Neural progenitor cell (in vitro differentiated cells): ENCODE measurements around the gene FAM83E.

Experiments
- CTCF ChIP-seq: fragments of 200-600 bp; sonication (generic); IDR thresholded peaks from 2 replicates; pipeline ENCODE4 v1.5.1; 2017; ENCODE audit warnings: antibody characterized with exemption, mild to moderate bottlenecking
- EZH2 ChIP-seq: fragments of 200-600 bp; sonication (generic); IDR thresholded peaks from 2 replicates; pipeline ENCODE4 v1.6.1; 2017; ENCODE audit warnings: antibody characterized with exemption, mild to moderate bottlenecking, moderate library complexity
- EZH2phosphoT487 ChIP-seq: fragments of 200-600 bp; sonication (generic); IDR thresholded peaks from 2 replicates; pipeline ENCODE4 v1.6.1; 2017; ENCODE audit warnings: antibody characterized with exemption

DNA sequence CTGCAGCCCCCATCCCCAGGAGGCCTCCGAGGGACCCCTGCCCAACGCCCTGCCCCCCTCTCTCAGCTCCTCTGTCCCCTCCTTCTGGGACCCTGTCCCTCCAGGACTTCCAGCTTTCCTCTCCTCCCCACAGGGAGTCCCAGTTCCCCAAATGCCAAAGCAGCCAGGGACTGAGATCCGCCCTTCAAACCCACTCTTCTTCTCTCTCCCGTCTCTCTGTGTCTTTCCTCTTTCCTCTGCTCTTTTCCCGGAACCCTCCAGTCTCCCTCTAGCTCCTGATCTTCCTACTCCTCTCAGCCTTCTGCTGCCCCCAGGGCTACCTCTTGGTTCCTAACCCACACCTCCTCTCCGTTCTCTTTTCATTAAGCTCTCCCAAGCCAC, 30.7 kb upstream of the FAM83E start:
- TF ChIP-seq CTCF: no peak
- no peak for TF ChIP-seq EZH2phosphoT487
- no peak for TF ChIP-seq EZH2
